22Rv1 (cell line): ENCODE results near the gene WTAP.

ENCODE experiments used
- H3K27ac ChIP-seq: fragments of 450-650 bp; 2 replicates; pipeline ENCODE4 v1.5.1; 2017
- ZFX ChIP-seq: fragments of 450-650 bp; IDR thresholded peaks from 2 replicates; pipeline ENCODE4 v1.6.1; 2017; ENCODE audit warnings: antibody characterized with exemption, borderline replicate concordance
- TF ChIP-seq, protein P1 (sequence below): fragments of 450-650 bp; IDR thresholded peaks from 2 replicates; pipeline ENCODE4 v1.5.1; 2017; ENCODE audit warnings: mild to moderate bottlenecking

WTAP gene

DNA sequence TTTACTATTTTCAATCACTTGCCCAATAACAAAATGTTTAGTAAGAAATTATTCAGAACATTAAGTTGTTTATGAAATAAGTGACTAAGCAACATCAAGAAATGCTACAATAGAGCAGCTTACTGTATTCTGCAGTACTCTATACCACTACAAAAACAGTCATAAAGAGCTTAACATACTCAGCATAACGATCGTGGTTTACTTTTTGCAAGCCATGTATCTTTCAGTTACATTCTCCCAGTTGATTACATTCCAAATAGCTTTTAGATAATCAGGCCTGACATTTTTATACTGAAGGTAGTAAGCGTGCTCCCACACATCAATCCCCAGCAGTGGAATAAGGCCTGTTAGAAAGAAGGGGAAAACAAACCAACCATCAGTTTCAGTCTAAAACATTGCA, 45.0 kb upstream of the WTAP start:
- TF ChIP-seq, protein P1, sequence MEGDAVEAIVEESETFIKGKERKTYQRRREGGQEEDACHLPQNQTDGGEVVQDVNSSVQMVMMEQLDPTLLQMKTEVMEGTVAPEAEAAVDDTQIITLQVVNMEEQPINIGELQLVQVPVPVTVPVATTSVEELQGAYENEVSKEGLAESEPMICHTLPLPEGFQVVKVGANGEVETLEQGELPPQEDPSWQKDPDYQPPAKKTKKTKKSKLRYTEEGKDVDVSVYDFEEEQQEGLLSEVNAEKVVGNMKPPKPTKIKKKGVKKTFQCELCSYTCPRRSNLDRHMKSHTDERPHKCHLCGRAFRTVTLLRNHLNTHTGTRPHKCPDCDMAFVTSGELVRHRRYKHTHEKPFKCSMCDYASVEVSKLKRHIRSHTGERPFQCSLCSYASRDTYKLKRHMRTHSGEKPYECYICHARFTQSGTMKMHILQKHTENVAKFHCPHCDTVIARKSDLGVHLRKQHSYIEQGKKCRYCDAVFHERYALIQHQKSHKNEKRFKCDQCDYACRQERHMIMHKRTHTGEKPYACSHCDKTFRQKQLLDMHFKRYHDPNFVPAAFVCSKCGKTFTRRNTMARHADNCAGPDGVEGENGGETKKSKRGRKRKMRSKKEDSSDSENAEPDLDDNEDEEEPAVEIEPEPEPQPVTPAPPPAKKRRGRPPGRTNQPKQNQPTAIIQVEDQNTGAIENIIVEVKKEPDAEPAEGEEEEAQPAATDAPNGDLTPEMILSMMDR = no peak
- no peak for TF ChIP-seq ZFX
- H3K27ac ChIP-seq = no peak overlapping the region

DNA sequence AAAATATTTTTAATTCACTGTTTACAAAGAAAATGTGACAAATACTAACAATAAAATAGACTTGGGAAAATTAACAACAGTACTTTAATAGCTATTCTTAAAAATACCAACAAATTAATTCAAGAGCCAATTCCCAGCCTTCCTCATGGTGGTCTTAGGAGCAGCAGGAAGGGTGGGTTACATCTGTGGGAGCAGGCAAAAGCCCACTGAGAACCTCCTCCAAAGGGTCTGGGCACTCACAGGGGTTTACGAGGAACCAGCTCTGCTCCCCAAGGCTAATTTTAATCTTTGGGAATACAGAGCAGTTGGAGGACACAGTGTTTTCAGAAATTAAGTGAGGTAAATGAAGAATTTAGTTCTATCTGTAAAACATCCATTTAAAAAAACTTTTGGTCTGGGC, 44.5 kb upstream of the WTAP start:
- TF ChIP-seq, protein P1 = no peak
- no peak overlapping the region for H3K27ac ChIP-seq

DNA sequence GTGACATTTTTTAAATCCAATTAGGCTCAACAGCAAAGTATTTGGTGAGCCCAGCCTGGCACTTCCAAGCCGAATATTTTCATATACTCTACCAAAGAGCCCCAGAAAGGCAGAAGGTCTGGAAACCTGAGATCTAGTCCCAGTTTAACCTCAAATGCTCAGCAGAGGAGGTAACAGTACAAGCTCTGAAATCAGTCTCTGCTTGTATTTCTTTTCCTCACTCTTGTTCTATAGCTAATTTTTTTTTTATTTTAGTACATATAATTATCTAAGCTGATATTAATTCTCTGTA, 43.3 kb upstream of the WTAP start:
- TF ChIP-seq ZFX = no peak
- TF ChIP-seq, protein P1 = no peak
- no peak overlapping the region for H3K27ac ChIP-seq

GRCh38 chr6:159686040-159686439, 41.3 kb upstream of the WTAP start:
- no peak for TF ChIP-seq ZFX
- TF ChIP-seq, protein P1 = no peak

DNA sequence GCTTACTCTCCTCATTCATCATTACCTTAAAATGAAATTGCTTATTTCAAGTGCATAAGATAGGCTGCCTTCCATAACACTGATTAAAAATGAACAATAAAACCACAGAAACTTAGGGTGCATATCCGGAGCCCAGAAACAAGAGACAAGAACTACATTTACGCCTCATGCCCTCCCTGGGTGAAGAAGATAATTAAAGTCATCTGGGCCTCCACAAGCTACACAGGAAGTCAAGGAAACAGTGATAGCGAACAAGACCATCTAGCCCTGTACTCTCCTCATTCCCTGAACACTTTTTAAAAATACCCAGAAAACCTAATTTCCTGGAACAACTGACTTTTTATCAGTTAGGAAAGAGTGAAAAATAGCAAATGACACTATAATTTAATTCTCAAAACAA, 40.6 kb upstream of the WTAP start:
- H3K27ac ChIP-seq = no peak overlapping the region
- TF ChIP-seq ZFX = no peak
- TF ChIP-seq, protein P1 = no peak

More at GRCh38 chr6:159686040-159686439, 41.3 kb upstream of the WTAP start:
- no peak overlapping the region for H3K27ac ChIP-seq

DNA sequence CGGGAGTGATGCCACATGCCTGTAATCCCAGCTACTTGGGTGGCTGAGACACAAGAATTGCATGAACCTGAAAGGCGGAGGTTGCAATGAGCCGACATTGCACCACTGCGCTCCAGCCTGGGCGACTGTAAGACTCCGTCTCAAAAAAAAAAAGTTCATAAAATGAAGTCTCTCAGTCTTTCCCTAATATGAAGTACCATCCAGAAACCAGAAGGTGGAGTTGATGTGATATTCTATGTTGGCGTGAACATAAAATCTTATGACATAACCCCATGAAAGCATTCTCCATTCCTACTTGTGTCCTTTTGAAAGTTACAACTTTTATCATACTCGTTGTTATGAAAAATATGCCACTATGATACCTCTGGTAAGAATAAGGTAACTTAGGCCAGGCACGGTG, 40.0 kb upstream of the WTAP start:
- no peak overlapping the region for H3K27ac ChIP-seq
- TF ChIP-seq ZFX = no peak
- TF ChIP-seq, protein P1 = no peak

DNA sequence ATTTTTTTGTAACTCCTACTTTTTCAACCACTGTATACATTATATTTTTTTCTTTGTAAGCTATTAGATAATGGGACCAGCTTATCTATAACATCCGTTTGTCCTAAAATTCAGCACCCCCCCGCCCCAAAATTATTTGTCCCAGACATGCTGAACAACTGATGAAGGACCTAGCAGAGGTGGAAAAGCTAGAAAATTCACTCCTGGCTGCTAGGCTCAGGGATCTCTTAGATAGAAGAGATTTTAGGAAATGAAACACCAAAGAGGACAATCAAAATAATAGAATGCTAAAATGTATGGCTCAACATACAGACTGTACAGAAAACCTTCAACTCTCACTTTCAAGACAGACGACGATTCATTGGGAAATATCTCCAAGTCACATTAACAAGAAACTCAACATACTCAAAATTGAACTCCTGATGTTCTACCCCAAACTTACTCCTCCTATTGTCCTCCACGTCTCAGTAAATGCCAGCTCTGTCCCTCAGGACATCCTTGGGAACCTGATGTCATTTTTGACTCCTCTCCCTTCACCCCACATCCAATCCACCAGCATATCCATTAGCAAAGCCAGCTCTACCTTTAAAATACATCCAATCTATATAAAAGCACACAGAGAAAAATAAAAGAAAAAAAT, 38.9 kb upstream of the WTAP start:
- H3K27ac ChIP-seq = no peak overlapping the region
- no peak for TF ChIP-seq ZFX
- TF ChIP-seq, protein P1 = no peak
